WERI-Rb-1 (cell line): Measurements from ENCODE around the gene NMNAT2.

Experiments
- DNase-seq: peaks from one replicate; pipeline ENCODE4 v3.0.0-alpha.2; 2020
- H3K27ac ChIP-seq: fragments of 250-450 bp; sonication (Bioruptor Pico); 2 replicates; pipeline ENCODE4 v1.5.1; 2020; ENCODE audit warnings: mild to moderate bottlenecking, moderate library complexity
- H3K27me3 ChIP-seq: fragments of 250-450 bp; sonication (Bioruptor Pico); 2 replicates; pipeline ENCODE4 v1.5.1; 2021; ENCODE audit warnings: mild to moderate bottlenecking, low read depth, moderate library complexity; ENCODE audit not compliant: insufficient read depth, severe bottlenecking
- H3K36me3 ChIP-seq: fragments of 250-450 bp; sonication (Bioruptor Pico); 2 replicates; pipeline ENCODE4 v1.5.1; 2020; ENCODE audit warnings: mild to moderate bottlenecking, moderate library complexity
- H3K4me3 ChIP-seq: 2 replicates; pipeline ENCODE4 v1.5.1; 2011; ENCODE audit warnings: low read depth, mild to moderate bottlenecking, control low read depth, low read length
- H3K9me3 ChIP-seq: fragments of 250-450 bp; sonication (Bioruptor Pico); 2 replicates; pipeline ENCODE4 v1.5.1; 2021; ENCODE audit warnings: mild to moderate bottlenecking, moderate library complexity; ENCODE audit not compliant: severe bottlenecking
- CTCF ChIP-seq: IDR thresholded peaks from 2 replicates; pipeline ENCODE4 v1.5.1; 2011; ENCODE audit warnings: low read depth, mild to moderate bottlenecking, control low read depth, inconsistent platforms, low read length

NMNAT2 gene

GRCh38 chr1:183206538-183207122 lies 211.6 kb downstream of the NMNAT2 start:
- H3K4me3 ChIP-seq: no peak overlapping the region
- no peaks in the 10 kb centered on the region for H3K9me3 ChIP-seq
- H3K27ac ChIP-seq: no peak overlapping the region
- TF ChIP-seq CTCF: no peak
- H3K36me3 ChIP-seq: no peaks in the 10 kb centered on the region
- no peaks in the 10 kb centered on the region for H3K27me3 ChIP-seq
- DNase-seq: no peak

- no peaks in the 10 kb centered on the region for H3K9me3 ChIP-seq
- H3K27me3 ChIP-seq: no peaks in the 10 kb centered on the region
- no peak for DNase-seq
- no peak overlapping the region for H3K27ac ChIP-seq
- no peak overlapping the region for H3K4me3 ChIP-seq
- no peak for TF ChIP-seq CTCF
- H3K36me3 ChIP-seq: no peaks in the 10 kb centered on the region
Measured at GRCh38 chr1:183205196-183205781, 212.9 kb downstream of the NMNAT2 start.

GRCh38 chr1:183203094-183203493 lies 215.1 kb downstream of the NMNAT2 start:
- H3K27ac ChIP-seq: no peak overlapping the region
- H3K4me3 ChIP-seq: no peak overlapping the region
- DNase-seq: no peak
- TF ChIP-seq CTCF: no peak
- H3K27me3 ChIP-seq: no peaks in the 10 kb centered on the region
- H3K9me3 ChIP-seq: no peaks in the 10 kb centered on the region
- no peaks in the 10 kb centered on the region for H3K36me3 ChIP-seq

GRCh38 chr1:183200451-183200850 lies 217.7 kb downstream of the NMNAT2 start:
- Histone ChIP-seq H3K27ac (no peak overlapping the region), H3K36me3 (no peaks in the 10 kb centered on the region), H3K4me3 (no peak overlapping the region), H3K27me3 (no peaks in the 10 kb centered on the region), H3K9me3 (no peaks in the 10 kb centered on the region)
- no peak for TF ChIP-seq CTCF
- no peak for DNase-seq

GRCh38 chr1:183199304-183199703 lies 218.9 kb downstream of the NMNAT2 start:
- Histone ChIP-seq H3K27ac (no peak overlapping the region), H3K4me3 (no peak overlapping the region), H3K9me3 (no peaks in the 10 kb centered on the region), H3K27me3 (no peaks in the 10 kb centered on the region), H3K36me3 (no peaks in the 10 kb centered on the region)
- no peak for DNase-seq
- no peak for TF ChIP-seq CTCF

GRCh38 chr1:183198463-183198862 lies 219.7 kb downstream of the NMNAT2 start:
- DNase-seq: no peak
- Histone ChIP-seq H3K9me3 (no peaks in the 10 kb centered on the region), H3K27ac (no peak overlapping the region), H3K27me3 (no peaks in the 10 kb centered on the region), H3K36me3 (no peaks in the 10 kb centered on the region), H3K4me3 (no peak overlapping the region)
- no peak for TF ChIP-seq CTCF
